Measurements from ENCODE around the gene SEMA5A. TPM values are rescaled to one million over a fixed set of nuclear protein-coding genes. Genes with fewer than 3 reads are reported as not detected.

Gene SEMA5A
- polyA plus RNA-seq, 1 donor from 2014 or later, result 3.2 TPM

DNA sequence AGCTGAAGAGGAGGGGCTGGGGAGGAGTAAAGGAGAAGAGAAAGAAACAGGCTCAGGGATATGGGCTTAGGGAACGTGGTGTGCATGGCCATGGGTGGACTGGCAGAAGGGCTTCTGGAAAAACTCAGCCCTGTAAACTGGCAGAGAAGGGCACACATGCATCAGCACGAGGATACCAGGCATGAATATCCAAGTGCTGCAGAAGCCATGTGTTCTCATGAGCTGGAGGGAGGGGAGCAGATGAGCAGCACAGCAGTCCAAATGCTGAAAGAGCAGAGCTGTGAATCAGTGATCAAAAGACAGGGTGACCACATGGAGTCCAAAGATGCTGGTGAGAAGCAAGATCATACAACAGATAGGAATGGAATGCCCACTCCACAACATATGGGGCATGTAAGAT lies 72.3 kb downstream of the SEMA5A start:
- no peak overlapping the region for H2AFZ ChIP-seq (ENCODE audit: low read depth, low read length)
- no peaks in the 10 kb centered on the region for H3K9me2 ChIP-seq (ENCODE audit: insufficient read depth, low read length)
- H3K4me3 ChIP-seq (ENCODE audit: low read length), result no peak overlapping the region
- H3K79me2 ChIP-seq (replicated peaks; ENCODE audit: insufficient read depth, low read length), result no peaks in the 10 kb centered on the region
- H3K27me3 ChIP-seq (ENCODE audit: insufficient read depth, low read depth, low read length), result no peaks in the 10 kb centered on the region
- no peaks in the 10 kb centered on the region for H3F3A ChIP-seq (ENCODE audit: insufficient read depth, low read length, poor library complexity, severe bottlenecking)
- H3K9me3 ChIP-seq (ENCODE audit: low read length), result no peaks in the 10 kb centered on the region
- no peaks in the 10 kb centered on the region for H4K20me1 ChIP-seq (ENCODE audit: insufficient read depth)
- no peaks in the 10 kb centered on the region for H3K36me3 ChIP-seq (ENCODE audit: insufficient read depth, low read length)
- no peak overlapping the region for H3K9ac ChIP-seq (ENCODE audit: low read length)
- no peak overlapping the region for H3K4me2 ChIP-seq (ENCODE audit: low read length)
- H3K27ac ChIP-seq (ENCODE audit: low read length), result no peak overlapping the region
- no peak for TF ChIP-seq SMC3 (conservative IDR thresholded peaks at IDR 0.05; ENCODE audit: poor library complexity)
- TF ChIP-seq MXI1 (conservative IDR thresholded peaks at IDR 0.05; ENCODE audit: poor library complexity, severe bottlenecking), result no peak
- TF ChIP-seq RAD21 (conservative IDR thresholded peaks at IDR 0.05), result no peak
- TF ChIP-seq POLR2AphosphoS5 (IDR thresholded peaks at IDR 0.05), result no peak
- TF ChIP-seq, protein P1, sequence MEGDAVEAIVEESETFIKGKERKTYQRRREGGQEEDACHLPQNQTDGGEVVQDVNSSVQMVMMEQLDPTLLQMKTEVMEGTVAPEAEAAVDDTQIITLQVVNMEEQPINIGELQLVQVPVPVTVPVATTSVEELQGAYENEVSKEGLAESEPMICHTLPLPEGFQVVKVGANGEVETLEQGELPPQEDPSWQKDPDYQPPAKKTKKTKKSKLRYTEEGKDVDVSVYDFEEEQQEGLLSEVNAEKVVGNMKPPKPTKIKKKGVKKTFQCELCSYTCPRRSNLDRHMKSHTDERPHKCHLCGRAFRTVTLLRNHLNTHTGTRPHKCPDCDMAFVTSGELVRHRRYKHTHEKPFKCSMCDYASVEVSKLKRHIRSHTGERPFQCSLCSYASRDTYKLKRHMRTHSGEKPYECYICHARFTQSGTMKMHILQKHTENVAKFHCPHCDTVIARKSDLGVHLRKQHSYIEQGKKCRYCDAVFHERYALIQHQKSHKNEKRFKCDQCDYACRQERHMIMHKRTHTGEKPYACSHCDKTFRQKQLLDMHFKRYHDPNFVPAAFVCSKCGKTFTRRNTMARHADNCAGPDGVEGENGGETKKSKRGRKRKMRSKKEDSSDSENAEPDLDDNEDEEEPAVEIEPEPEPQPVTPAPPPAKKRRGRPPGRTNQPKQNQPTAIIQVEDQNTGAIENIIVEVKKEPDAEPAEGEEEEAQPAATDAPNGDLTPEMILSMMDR (IDR thresholded peaks at IDR 0.05; ENCODE audit: poor library complexity, severe bottlenecking), result no peak
- TF ChIP-seq, protein P2, sequence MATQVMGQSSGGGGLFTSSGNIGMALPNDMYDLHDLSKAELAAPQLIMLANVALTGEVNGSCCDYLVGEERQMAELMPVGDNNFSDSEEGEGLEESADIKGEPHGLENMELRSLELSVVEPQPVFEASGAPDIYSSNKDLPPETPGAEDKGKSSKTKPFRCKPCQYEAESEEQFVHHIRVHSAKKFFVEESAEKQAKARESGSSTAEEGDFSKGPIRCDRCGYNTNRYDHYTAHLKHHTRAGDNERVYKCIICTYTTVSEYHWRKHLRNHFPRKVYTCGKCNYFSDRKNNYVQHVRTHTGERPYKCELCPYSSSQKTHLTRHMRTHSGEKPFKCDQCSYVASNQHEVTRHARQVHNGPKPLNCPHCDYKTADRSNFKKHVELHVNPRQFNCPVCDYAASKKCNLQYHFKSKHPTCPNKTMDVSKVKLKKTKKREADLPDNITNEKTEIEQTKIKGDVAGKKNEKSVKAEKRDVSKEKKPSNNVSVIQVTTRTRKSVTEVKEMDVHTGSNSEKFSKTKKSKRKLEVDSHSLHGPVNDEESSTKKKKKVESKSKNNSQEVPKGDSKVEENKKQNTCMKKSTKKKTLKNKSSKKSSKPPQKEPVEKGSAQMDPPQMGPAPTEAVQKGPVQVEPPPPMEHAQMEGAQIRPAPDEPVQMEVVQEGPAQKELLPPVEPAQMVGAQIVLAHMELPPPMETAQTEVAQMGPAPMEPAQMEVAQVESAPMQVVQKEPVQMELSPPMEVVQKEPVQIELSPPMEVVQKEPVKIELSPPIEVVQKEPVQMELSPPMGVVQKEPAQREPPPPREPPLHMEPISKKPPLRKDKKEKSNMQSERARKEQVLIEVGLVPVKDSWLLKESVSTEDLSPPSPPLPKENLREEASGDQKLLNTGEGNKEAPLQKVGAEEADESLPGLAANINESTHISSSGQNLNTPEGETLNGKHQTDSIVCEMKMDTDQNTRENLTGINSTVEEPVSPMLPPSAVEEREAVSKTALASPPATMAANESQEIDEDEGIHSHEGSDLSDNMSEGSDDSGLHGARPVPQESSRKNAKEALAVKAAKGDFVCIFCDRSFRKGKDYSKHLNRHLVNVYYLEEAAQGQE (IDR thresholded peaks at IDR 0.05; ENCODE audit: borderline replicate concordance), result no peak
- no peak for TF ChIP-seq EP300 (conservative IDR thresholded peaks at IDR 0.05; ENCODE audit: poor library complexity, severe bottlenecking)
- TF ChIP-seq EZH2 (IDR thresholded peaks at IDR 0.05; ENCODE audit: borderline replicate concordance, insufficient read depth, low read length, poor library complexity, severe bottlenecking), result no peak
- TF ChIP-seq TAF1 (IDR thresholded peaks at IDR 0.05; ENCODE audit: low read depth), result no peak

DNA sequence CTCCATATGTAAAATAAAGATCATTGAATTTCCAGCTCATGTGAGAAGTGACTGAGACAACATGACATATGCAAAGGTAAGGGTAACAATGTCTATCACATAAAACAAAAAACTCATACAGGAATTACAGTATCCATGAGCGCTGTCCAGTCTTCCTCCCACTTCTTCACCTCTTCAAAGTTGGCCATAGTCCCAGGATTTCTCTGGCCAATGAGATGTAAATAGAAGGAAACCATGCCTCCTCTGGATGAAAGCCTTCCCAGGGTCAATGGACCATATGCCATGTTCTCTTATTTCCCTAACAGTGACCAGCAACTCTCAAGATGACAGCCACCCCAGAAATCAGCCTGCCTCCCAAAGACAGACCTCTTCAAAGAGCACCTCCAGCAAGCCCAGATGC lies 75.5 kb downstream of the SEMA5A start:
- Histone ChIP-seq H2AFZ (ENCODE audit: low read depth, low read length) (no peak overlapping the region), H3K9me2 (ENCODE audit: insufficient read depth, low read length) (no peaks in the 10 kb centered on the region), H3K27ac (ENCODE audit: low read length) (no peak overlapping the region), H3K27me3 (ENCODE audit: insufficient read depth, low read depth, low read length) (no peaks in the 10 kb centered on the region), H3K9ac (ENCODE audit: low read length) (no peak overlapping the region), H3K79me2 (replicated peaks; ENCODE audit: insufficient read depth, low read length) (no peaks in the 10 kb centered on the region), H4K20me1 (ENCODE audit: insufficient read depth) (no peaks in the 10 kb centered on the region), H3K9me3 (ENCODE audit: low read length) (no peaks in the 10 kb centered on the region), H3F3A (ENCODE audit: insufficient read depth, low read length, poor library complexity, severe bottlenecking) (no peaks in the 10 kb centered on the region), H3K4me2 (ENCODE audit: low read length) (no peak overlapping the region), H3K4me3 (ENCODE audit: low read length) (no peak overlapping the region), H3K36me3 (ENCODE audit: insufficient read depth, low read length) (no peaks in the 10 kb centered on the region)
- no peak for TF ChIP-seq MXI1 (conservative IDR thresholded peaks at IDR 0.05; ENCODE audit: poor library complexity, severe bottlenecking)

DNA sequence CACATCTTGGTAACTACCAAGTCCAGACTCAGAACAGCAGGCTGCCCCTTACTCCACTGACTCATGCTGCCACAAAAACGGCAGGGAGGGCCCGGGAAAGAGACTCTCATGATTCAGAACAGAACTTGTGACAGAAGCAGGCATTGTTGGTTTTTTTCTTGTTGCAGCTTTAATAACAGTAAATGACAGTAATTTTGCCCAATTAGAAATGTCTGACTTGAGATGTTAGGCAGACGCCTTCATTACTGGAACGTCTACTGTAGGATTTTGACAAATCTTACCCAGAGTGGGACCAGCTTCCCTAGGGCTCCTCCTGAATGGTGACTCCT lies 77.9 kb downstream of the SEMA5A start:
- no peaks in the 10 kb centered on the region for H3K9me2 ChIP-seq (ENCODE audit: insufficient read depth, low read length)
- no peak overlapping the region for H3K4me2 ChIP-seq (ENCODE audit: low read length)
- no peak overlapping the region for H3K27ac ChIP-seq (ENCODE audit: low read length)
- TF ChIP-seq EZH2 (IDR thresholded peaks at IDR 0.05; ENCODE audit: borderline replicate concordance, insufficient read depth, low read length, poor library complexity, severe bottlenecking) (no peak), POLR2AphosphoS5 (IDR thresholded peaks at IDR 0.05) (no peak), RAD21 (conservative IDR thresholded peaks at IDR 0.05) (no peak), SMC3 (conservative IDR thresholded peaks at IDR 0.05; ENCODE audit: poor library complexity) (no peak), MXI1 (conservative IDR thresholded peaks at IDR 0.05; ENCODE audit: poor library complexity, severe bottlenecking) (no peak), EP300 (conservative IDR thresholded peaks at IDR 0.05; ENCODE audit: poor library complexity, severe bottlenecking) (no peak), TAF1 (IDR thresholded peaks at IDR 0.05; ENCODE audit: low read depth) (no peak)
- TF ChIP-seq, protein P1 (IDR thresholded peaks at IDR 0.05; ENCODE audit: poor library complexity, severe bottlenecking), result no peak
- TF ChIP-seq, protein P2 (IDR thresholded peaks at IDR 0.05; ENCODE audit: borderline replicate concordance), result no peak
- H4K20me1 ChIP-seq (ENCODE audit: insufficient read depth), result no peaks in the 10 kb centered on the region
- no peak overlapping the region for H3K9ac ChIP-seq (ENCODE audit: low read length)
- no peaks in the 10 kb centered on the region for H3K79me2 ChIP-seq (replicated peaks; ENCODE audit: insufficient read depth, low read length)
- H2AFZ ChIP-seq (ENCODE audit: low read depth, low read length), result no peak overlapping the region
- no peaks in the 10 kb centered on the region for H3K36me3 ChIP-seq (ENCODE audit: insufficient read depth, low read length)
- no peaks in the 10 kb centered on the region for H3F3A ChIP-seq (ENCODE audit: insufficient read depth, low read length, poor library complexity, severe bottlenecking)
- no peaks in the 10 kb centered on the region for H3K9me3 ChIP-seq (ENCODE audit: low read length)
- H3K4me3 ChIP-seq (ENCODE audit: low read length), result no peak overlapping the region
- no peaks in the 10 kb centered on the region for H3K27me3 ChIP-seq (ENCODE audit: insufficient read depth, low read depth, low read length)
